ENCODE results near the gene FCHSD2.
A peak's percentile ranks its signal among the peaks of the same experiment; 100 is the strongest.

Gene FCHSD2

DNA sequence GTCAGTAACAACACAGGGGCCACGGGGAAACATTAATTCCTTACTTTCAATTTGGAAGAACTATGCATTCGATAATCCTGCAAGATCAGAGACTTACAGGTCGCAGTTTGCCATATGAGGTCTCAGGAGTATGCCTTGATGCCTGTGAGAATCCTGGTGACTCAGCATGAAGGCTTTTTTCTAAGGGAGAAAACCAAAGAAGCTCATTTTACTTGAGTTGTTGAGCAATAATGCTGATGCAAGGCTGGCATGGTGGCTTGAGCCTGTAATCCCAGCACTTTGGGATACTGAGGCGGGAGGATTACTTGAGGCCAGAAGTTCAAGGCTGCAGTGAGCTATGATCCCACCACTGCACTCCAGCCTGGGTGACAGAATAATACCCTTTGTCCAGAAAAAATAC lies 301.3 kb downstream of the FCHSD2 start:
- Histone ChIP-seq H3K27ac (ENCODE audit: insufficient read depth, low read length, poor library complexity, severe bottlenecking) (no peak overlapping the region), H3K36me3 (ENCODE audit: control insufficient read depth, insufficient read depth, low read length) (peaks cover 33% of the 10 kb centered on the region), H3K4me1 (ENCODE audit: control insufficient read depth, insufficient read depth, low read length, poor library complexity, severe bottlenecking) (no peaks in the 10 kb centered on the region), H3K4me3 (ENCODE audit: insufficient read depth, low read depth, low read length, poor library complexity, severe bottlenecking) (no peak overlapping the region), H3K9me3 (ENCODE audit: control insufficient read depth, low read length) (no peaks in the 10 kb centered on the region), H3K27me3 (replicated peaks; ENCODE audit: control insufficient read depth, insufficient read depth, low read length, poor library complexity, severe bottlenecking) (no peaks in the 10 kb centered on the region)
- DNase-seq: no peak

DNA sequence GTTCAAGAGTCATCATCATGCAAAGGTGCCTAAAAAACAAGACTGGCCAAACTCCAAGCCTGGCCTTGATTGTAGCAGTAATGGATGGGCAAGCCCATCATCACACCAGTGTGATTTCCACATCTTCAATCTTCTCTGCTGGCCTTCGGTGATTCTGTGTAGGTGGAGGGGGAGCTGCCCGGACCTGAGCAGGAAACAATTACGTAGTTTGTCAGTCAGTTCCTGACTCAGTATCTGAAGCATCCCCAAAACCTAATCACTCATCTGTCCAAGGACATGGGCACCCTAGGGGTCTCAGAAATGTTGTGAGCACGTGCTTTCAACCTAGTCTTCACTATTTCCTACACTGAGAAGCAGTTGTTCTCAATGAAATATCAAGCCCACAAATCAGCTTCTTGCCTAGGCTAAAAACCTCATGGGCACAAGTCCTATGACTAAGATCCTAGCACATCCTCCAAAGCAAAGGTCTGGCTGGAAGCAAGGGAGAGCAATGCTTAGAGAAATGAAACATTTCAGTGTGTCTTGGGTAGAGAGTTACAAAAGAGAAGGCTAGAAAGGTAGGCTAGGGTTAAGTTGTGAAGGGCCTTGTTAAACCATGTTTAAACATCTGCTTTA lies 303.3 kb downstream of the FCHSD2 start:
- Histone ChIP-seq H3K4me3 (ENCODE audit: insufficient read depth, low read depth, low read length, poor library complexity, severe bottlenecking) (no peak overlapping the region), H3K9me3 (ENCODE audit: control insufficient read depth, low read length) (no peaks in the 10 kb centered on the region), H3K27me3 (replicated peaks; ENCODE audit: control insufficient read depth, insufficient read depth, low read length, poor library complexity, severe bottlenecking) (no peaks in the 10 kb centered on the region), H3K27ac (ENCODE audit: insufficient read depth, low read length, poor library complexity, severe bottlenecking) (no peak overlapping the region), H3K36me3 (ENCODE audit: control insufficient read depth, insufficient read depth, low read length) (peaks cover 21% of the 10 kb centered on the region), H3K4me1 (ENCODE audit: control insufficient read depth, insufficient read depth, low read length, poor library complexity, severe bottlenecking) (no peaks in the 10 kb centered on the region)
- DNase-seq: no peak

DNA sequence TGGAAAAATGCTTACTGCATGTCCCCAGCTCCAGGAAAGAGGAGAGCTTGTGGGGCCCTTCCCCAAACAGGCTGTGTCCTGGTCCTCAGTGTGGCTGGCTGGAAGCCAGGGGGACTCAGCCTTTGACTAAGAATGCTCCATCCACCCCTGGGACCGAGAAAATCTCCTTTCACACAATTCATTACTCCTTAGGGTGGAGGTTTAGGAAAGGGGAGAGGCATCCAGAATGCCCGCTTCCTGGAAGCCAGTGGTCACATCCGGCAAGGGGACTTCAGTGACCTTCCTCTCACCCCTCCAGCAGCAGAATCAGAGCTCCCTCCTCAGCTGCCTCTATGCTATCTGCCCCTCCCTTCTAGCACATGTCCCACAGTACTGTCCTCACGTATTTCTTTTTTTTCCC lies 306.0 kb downstream of the FCHSD2 start:
- Histone ChIP-seq H3K36me3 (ENCODE audit: control insufficient read depth, insufficient read depth, low read length) (peaks cover 12% of the 10 kb centered on the region), H3K4me1 (ENCODE audit: control insufficient read depth, insufficient read depth, low read length, poor library complexity, severe bottlenecking) (no peaks in the 10 kb centered on the region), H3K27ac (ENCODE audit: insufficient read depth, low read length, poor library complexity, severe bottlenecking) (no peak overlapping the region)

DNA sequence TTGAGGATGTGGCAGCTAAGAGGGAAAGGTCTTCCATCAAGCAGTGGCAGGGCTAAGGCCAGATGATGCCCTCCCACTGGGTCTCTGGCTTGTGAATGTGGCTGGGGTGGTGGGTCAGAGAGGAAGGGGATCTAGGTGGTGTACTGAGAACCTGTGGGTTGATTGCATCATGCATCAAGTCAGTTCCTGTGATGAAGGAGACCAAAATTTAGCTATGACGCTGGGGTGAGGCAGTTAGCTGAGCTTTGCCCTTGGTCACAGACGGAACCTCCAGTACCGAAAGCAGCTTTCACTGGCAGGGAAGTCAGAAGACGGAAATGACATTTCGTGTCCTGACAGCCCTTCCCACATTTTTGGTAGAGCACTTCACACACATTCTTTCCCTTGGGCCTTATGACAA lies 307.2 kb downstream of the FCHSD2 start:
- Histone ChIP-seq H3K4me3 (ENCODE audit: insufficient read depth, low read depth, low read length, poor library complexity, severe bottlenecking) (no peak overlapping the region), H3K9me3 (ENCODE audit: control insufficient read depth, low read length) (no peaks in the 10 kb centered on the region), H3K27ac (ENCODE audit: insufficient read depth, low read length, poor library complexity, severe bottlenecking) (no peak overlapping the region), H3K4me1 (ENCODE audit: control insufficient read depth, insufficient read depth, low read length, poor library complexity, severe bottlenecking) (no peaks in the 10 kb centered on the region), H3K36me3 (ENCODE audit: control insufficient read depth, insufficient read depth, low read length) (peaks cover 21% of the 10 kb centered on the region), H3K27me3 (replicated peaks; ENCODE audit: control insufficient read depth, insufficient read depth, low read length, poor library complexity, severe bottlenecking) (no peaks in the 10 kb centered on the region)
- DNase-seq: no peak

More for the DNA sequence above, 306.0 kb downstream of the FCHSD2 start:
- Histone ChIP-seq H3K4me3 (ENCODE audit: insufficient read depth, low read depth, low read length, poor library complexity, severe bottlenecking) (no peak overlapping the region), H3K9me3 (ENCODE audit: control insufficient read depth, low read length) (no peaks in the 10 kb centered on the region), H3K27me3 (replicated peaks; ENCODE audit: control insufficient read depth, insufficient read depth, low read length, poor library complexity, severe bottlenecking) (no peaks in the 10 kb centered on the region)
- no peak for DNase-seq

DNA sequence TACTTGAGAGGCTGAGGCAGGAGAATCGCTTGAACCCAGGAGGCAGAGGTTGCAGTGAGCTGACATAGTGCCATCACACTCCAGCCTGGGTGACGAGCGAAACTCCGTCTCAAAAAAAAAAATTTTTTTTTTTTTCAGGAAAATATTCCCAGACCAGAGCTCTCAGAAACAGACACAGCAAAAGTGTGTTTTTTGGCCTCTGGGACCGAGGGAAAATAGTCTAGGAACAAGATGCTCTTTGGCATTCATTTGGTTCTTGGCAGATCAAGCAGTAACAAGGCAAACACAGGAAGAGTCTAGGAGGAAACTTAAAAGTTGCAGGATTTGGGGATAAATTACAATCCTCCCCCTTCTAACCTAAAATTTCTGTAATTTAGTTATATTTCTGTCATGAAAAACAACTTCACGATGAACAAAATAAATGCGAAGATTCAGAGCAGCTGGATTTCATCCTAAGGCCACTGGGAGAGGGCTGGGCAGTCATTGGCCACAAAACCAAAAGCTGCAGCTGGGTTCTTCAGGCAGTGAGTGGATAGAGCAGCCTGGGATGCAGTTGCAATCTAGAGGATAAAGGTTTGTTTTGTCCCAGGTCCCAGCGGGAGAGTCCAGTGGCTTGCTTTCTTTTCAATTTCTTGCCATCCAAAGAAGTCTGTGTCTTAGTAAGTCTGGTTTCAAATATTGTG lies 308.2 kb downstream of the FCHSD2 start:
- Histone ChIP-seq H3K27me3 (replicated peaks; ENCODE audit: control insufficient read depth, insufficient read depth, low read length, poor library complexity, severe bottlenecking) (no peaks in the 10 kb centered on the region), H3K36me3 (ENCODE audit: control insufficient read depth, insufficient read depth, low read length) (peaks cover 30% of the 10 kb centered on the region), H3K4me1 (ENCODE audit: control insufficient read depth, insufficient read depth, low read length, poor library complexity, severe bottlenecking) (no peaks in the 10 kb centered on the region), H3K4me3 (ENCODE audit: insufficient read depth, low read depth, low read length, poor library complexity, severe bottlenecking) (no peak overlapping the region), H3K27ac (ENCODE audit: insufficient read depth, low read length, poor library complexity, severe bottlenecking) (no peak overlapping the region), H3K9me3 (ENCODE audit: control insufficient read depth, low read length) (no peaks in the 10 kb centered on the region)
- DNase-seq: no peak

DNA sequence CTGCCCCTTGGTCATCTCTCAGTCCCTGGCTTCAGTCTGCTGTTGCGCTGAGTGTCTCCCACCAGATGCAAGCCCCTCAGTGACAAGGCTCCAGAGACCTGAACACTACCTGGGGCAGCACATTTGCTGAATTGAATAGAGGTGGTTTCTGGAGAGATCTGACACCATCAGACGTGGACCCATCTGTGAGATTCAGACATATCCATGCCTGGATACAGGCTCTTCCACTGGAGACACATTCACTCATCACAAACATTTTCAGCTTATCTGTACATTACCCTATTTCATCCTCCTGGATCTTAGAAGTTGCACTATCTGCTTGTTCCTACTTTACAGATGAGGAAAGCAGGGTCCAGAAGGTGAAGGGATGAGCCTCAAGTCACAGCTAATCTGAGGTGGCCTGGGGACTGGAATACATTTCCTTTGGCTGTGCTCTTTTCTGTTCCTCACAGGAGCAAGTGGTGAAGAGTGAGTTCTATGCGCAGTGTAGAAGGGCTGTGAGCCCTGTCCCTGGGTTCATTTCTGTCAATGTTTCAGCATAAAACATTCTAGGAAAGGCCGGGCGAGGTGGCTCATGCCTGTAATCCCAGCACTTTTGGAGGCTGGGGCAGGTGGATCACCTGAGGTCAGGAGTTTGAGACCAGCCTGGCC lies 308.9 kb downstream of the FCHSD2 start:
- Histone ChIP-seq H3K36me3 (ENCODE audit: control insufficient read depth, insufficient read depth, low read length) (peaks cover 28% of the 10 kb centered on the region), H3K27ac (ENCODE audit: insufficient read depth, low read length, poor library complexity, severe bottlenecking) (peak overlapping the region; percentile 25), H3K9me3 (ENCODE audit: control insufficient read depth, low read length) (no peaks in the 10 kb centered on the region), H3K4me1 (ENCODE audit: control insufficient read depth, insufficient read depth, low read length, poor library complexity, severe bottlenecking) (no peaks in the 10 kb centered on the region), H3K4me3 (ENCODE audit: insufficient read depth, low read depth, low read length, poor library complexity, severe bottlenecking) (no peak overlapping the region), H3K27me3 (replicated peaks; ENCODE audit: control insufficient read depth, insufficient read depth, low read length, poor library complexity, severe bottlenecking) (no peaks in the 10 kb centered on the region)
- DNase-seq: no peak

DNA sequence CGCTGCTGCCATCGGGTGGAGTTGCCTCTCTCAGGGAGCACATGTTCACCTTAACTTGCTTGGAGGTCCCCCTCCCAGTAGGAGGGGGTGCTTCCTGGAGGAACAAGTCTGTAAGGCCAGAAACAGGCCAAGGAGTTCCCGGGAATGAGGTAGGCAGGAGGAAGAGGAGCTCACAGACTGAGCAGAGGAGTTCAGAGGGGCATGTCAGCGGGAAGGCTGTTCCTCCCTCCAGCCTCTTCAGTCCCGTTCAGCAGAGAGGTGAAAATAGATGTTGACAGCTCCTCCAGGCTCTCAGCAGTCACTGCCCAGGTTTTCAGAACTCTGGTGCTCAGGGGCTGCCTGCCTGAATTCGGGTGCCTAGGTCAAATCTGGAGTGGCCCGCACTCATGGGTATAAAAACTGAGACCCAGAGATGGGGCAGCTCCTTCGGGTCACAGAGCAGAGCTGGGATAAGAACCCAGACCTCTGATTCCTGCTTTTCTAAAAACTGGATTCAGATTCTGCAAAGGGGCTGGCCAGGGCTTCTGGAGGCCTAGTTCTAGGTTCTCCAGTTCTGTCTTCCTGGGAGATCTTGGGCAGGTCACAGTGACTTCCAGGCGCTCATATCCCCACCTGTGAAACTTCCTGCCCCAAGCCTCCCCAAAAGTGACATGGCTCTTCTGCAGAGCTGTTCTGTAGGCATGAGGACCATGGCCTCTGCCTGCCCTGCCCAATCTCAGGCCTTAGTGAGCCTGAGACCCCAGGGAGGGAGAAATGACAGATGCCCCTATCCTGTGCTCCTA lies 309.6 kb downstream of the FCHSD2 start:
- H3K4me3 ChIP-seq (ENCODE audit: insufficient read depth, low read depth, low read length, poor library complexity, severe bottlenecking): no peak overlapping the region
- no peak for DNase-seq
- H3K27ac ChIP-seq (ENCODE audit: insufficient read depth, low read length, poor library complexity, severe bottlenecking): no peak overlapping the region
- no peaks in the 10 kb centered on the region for H3K9me3 ChIP-seq (ENCODE audit: control insufficient read depth, low read length)
- H3K36me3 ChIP-seq (ENCODE audit: control insufficient read depth, insufficient read depth, low read length): peaks cover 31% of the 10 kb centered on the region
- H3K27me3 ChIP-seq (replicated peaks; ENCODE audit: control insufficient read depth, insufficient read depth, low read length, poor library complexity, severe bottlenecking): no peaks in the 10 kb centered on the region
- H3K4me1 ChIP-seq (ENCODE audit: control insufficient read depth, insufficient read depth, low read length, poor library complexity, severe bottlenecking): no peaks in the 10 kb centered on the region

DNA sequence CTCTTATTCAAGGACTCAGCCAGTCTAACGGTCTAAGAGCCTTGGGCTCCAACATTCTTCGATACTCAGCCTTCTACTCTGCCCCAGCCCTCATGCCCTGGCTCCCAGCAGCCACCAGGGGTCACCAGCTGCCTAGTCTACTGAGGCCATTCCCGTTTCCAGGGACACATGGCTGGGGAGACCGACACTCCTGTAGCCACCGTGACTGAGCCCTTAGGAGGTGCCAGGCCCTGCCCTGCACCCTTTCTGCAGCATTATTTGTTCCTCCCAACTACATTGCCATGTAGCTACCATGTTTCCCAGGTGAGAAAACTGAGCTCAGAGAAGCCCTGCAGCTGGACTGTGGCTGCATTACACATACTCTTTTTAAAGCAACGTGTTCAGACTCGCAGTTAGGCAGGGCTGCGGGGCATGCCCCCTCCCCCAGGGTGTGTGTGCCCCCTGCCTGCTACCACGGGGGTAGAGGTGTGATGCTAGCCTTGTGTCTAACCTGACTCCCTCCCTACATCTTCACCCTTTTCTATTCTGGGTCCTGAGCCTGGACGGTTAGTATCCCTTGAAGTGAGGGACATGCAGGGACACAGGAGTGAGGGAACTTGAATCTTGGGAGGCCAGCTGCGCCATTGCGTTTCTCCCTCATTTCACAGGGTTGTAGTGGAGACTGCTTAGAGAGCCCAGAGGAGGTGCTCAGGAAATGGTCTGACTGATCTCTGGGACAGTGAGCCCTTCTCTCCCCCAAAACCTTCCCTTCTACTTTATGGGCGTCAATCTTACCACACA lies 310.4 kb downstream of the FCHSD2 start:
- H3K36me3 ChIP-seq (ENCODE audit: control insufficient read depth, insufficient read depth, low read length): peaks cover 31% of the 10 kb centered on the region
- DNase-seq: peak in 2 of 3 donors; percentile 25 to 32
- no peaks in the 10 kb centered on the region for H3K9me3 ChIP-seq (ENCODE audit: control insufficient read depth, low read length)
- no peak overlapping the region for H3K27ac ChIP-seq (ENCODE audit: insufficient read depth, low read length, poor library complexity, severe bottlenecking)
- H3K4me1 ChIP-seq (ENCODE audit: control insufficient read depth, insufficient read depth, low read length, poor library complexity, severe bottlenecking): no peaks in the 10 kb centered on the region
- no peaks in the 10 kb centered on the region for H3K27me3 ChIP-seq (replicated peaks; ENCODE audit: control insufficient read depth, insufficient read depth, low read length, poor library complexity, severe bottlenecking)
- H3K4me3 ChIP-seq (ENCODE audit: insufficient read depth, low read depth, low read length, poor library complexity, severe bottlenecking): no peak overlapping the region

DNA sequence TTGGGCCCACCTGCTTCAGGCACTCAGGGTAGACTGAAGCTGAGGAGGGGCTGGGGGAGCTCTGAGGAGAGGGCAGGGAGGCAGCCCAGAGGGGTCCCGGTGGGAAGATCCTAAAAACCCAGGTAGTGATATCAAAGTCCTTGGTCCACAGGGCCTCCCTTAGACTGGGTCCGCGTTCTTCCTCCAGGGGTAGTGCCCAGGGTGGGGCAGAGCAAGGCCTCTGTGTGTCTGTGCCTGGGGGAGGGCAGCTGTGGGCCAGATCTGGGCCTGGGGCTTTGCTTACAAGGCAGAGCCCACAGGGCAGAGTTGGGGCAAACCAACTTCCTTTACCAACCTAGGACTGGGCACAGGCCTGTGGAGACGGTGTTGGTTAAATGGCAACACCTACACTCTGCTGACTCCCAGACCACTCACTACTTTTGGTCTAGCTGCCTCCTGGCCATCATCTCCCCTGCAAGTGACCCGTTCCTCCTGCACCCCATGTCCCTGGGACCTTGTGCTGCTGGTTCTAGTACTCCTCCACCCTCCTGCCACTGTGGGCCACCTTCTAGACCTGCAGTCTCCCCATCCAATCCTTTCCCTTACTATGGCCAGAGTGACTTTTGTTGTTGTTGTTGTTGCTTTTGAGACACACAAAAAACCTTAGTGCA lies 312.1 kb downstream of the FCHSD2 start:
- Histone ChIP-seq H3K27me3 (replicated peaks; ENCODE audit: control insufficient read depth, insufficient read depth, low read length, poor library complexity, severe bottlenecking) (no peaks in the 10 kb centered on the region), H3K4me1 (ENCODE audit: control insufficient read depth, insufficient read depth, low read length, poor library complexity, severe bottlenecking) (no peaks in the 10 kb centered on the region), H3K4me3 (ENCODE audit: insufficient read depth, low read depth, low read length, poor library complexity, severe bottlenecking) (no peak overlapping the region), H3K36me3 (ENCODE audit: control insufficient read depth, insufficient read depth, low read length) (peaks cover 39% of the 10 kb centered on the region), H3K9me3 (ENCODE audit: control insufficient read depth, low read length) (no peaks in the 10 kb centered on the region), H3K27ac (ENCODE audit: insufficient read depth, low read length, poor library complexity, severe bottlenecking) (no peak overlapping the region)
- DNase-seq: no peak

Measured in effector memory CD4-positive, alpha-beta T cell (primary cell).